GM12892 (cell line): ENCODE results near the gene TRIP11.
A peak's percentile ranks its signal among the peaks of the same experiment; 100 is the strongest.

ENCODE experiments used
- DNase-seq: peaks from one replicate; pipeline ENCODE4 v3.0.0; 2011; ENCODE audit not compliant: insufficient read length
- FAIRE-seq: peaks from 2 replicates; lab custom pipeline; 2011; peaks lifted over from hg19 to GRCh38; lab: Jason Lieb, UNC
- POLR2A ChIP-seq: IDR thresholded peaks from 2 replicates; pipeline ENCODE4 v1.6.1; 2011; ENCODE audit warnings: low read depth, low read length, control low read depth
- POLR2AphosphoS5 ChIP-seq: IDR thresholded peaks from 2 replicates; pipeline ENCODE4 v1.6.1; 2011; ENCODE audit warnings: low read depth, low read length, control low read depth
- TAF1 ChIP-seq: IDR thresholded peaks from 2 replicates; pipeline ENCODE4 v1.6.1; 2011; ENCODE audit warnings: low read depth, mild to moderate bottlenecking, control low read depth, low read length, borderline replicate concordance

The TRIP11 gene

DNA sequence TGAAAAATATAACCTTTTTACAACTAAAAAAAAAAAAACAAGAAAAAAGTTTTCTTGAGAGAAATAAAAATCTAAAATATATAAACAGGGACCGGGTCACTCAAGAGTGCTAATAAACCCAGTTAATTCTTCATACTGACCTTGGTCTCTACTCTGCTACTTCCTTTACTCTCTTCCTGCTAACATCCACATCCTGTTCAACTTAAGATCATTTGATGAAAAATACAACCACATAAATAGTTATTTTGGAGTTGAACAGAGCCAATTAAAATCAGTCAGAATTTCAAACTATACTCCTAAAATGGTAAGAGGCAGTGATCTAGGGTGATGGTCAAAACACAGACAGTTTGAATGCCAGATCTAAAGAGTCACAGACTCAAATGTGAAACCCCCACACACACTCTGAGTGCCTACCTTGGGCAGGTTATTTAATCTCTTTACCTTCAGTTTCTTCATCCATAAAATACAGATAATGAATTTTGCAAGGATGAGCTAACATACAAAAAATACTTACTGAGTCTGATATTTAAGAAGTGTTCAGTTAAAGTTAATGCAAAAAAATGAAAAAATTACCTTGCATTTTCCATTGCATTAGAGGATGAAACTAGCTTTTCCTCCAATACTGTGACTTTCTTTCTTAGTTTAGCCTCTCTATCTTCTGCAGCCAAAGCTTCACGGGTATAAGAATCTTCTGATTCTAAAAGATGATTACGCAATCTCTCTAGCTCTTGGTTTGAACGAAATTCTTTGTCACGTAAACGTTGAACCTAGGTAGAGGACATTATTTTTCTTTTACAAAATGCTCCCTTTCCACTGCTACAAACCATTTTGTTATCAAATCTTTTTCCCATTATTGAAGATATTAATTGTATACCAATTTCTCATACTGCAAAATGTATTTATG is 40.9 kb downstream of the TRIP11 start:
- DNase-seq = no peak
- TF ChIP-seq POLR2AphosphoS5 = no peak
- TF ChIP-seq TAF1 = no peak
- no peak for TF ChIP-seq POLR2A
- peak; percentile 17 for FAIRE-seq

DNA sequence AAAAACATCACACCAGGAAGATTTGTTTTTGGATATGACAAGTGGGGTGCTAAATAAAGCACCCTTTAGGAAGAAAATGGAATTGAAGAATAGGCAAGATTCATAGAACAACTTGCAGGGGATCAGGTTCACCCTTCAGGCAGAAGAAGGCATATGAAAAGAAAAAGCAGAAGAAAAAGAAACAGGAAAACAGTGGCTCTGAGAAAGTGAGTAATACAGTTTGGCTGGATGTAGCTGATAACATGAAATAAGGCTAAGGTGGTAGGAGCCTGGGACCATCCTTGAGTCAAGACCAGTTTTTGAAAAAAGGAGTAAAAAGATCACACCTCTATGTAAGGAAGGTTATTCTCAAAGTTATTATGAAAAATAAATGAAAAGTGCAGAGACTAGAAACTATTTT is 42.4 kb downstream of the TRIP11 start:
- no peak for TF ChIP-seq POLR2A
- no peak for TF ChIP-seq TAF1
- no peak for TF ChIP-seq POLR2AphosphoS5
- no peak for DNase-seq
- FAIRE-seq = no peak

DNA sequence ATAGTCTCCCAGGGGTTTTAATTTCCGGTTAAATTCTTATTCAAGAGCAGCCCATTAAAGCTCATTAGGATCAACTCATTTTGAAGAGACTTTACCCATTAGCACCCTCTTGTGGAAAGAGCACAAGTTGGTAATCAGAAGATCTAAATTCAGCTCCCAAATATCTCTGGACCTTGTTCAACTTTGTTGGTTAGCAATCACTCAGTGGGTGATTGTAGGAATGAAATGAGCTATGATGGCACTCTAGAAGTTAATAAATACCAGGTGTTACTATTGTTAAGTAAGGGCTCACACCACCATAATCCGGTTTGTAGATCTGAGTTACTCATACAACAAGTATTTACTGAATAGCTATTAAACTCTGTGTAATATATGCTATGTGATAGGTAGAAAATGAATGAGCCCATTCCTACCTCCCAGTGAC is 42.9 kb downstream of the TRIP11 start:
- FAIRE-seq = no peak
- DNase-seq = no peak

DNA sequence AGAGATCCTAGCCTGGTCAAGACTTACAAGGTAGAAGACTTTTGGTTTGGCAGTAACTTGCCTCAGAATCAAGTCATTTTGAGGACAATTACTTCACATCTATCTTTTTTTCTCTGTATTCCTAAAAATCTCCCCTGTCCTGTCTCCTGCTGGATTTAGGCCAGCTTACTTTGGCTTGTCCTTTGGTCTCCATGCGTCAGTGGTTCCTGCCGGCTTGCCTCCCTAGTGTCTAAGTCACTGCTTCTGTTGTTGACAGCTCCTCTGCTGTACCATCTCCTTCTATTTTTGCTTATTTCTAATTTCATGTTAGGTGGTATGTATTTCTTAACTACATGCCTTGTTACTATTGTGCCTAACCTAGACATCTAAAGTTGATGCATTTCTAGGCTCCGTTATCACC is 52.7 kb downstream of the TRIP11 start:
- TF ChIP-seq POLR2AphosphoS5 (no peak), TAF1 (no peak), POLR2A (no peak)
- FAIRE-seq = no peak
- no peak for DNase-seq

More for the DNA sequence above, 42.9 kb downstream of the TRIP11 start:
- TF ChIP-seq TAF1 (no peak), POLR2A (no peak), POLR2AphosphoS5 (no peak)

DNA sequence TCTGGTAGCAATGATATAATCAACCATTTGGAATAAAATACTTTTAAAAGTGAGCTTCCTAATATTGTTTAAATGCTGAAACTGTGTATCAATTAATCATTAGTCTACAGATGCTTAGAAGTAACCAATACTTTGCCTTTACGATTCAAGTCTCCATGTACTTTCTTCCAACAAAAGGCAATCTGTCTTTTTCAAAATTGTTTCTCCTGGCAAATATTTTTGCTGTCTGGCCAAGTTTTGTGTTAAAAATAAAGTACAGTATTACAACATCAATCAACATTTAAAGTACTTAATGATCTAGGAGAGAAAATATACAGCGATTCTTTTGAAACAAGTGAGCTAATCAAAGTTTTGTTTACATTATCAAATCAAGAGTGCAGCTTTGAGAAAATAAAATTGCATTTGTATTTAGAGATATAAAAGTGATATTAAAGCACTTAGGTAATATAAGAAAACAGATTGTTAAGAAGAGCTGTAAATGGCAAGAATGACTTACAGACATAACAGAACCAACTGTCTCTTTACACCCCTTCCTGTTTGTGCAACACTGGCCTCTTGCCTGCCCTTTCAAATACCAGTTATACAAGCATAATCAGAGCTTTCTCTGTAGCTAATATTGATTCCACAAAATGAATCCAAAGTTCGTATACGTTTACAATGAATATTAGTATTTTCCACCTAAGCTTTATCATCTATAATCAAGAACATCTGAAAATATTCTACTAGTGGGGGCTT is 54.2 kb downstream of the TRIP11 start:
- FAIRE-seq (no peak), DNase-seq (no peak)
- no peak for TF ChIP-seq POLR2AphosphoS5

DNA sequence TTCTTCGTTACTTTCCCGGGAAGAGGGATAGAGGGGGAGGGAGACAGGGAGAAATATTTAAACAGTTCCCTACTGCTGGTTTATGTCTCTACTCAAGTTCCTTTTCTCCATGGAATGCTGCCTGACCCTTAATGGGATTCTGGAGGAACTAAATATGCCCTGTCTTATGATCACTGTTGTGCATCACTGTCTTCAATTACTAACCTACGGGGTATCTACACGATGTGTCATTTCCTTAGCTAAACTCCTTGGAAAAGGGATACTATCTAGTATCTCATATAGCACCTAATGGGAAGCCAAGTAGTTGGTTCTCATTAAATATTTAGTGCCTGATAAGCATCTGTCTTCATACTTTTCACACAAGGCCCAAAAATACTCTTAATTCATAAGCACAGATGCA is 54.9 kb downstream of the TRIP11 start:
- DNase-seq (no peak), FAIRE-seq (no peak)
- TF ChIP-seq POLR2A (no peak), POLR2AphosphoS5 (no peak), TAF1 (no peak)

DNA sequence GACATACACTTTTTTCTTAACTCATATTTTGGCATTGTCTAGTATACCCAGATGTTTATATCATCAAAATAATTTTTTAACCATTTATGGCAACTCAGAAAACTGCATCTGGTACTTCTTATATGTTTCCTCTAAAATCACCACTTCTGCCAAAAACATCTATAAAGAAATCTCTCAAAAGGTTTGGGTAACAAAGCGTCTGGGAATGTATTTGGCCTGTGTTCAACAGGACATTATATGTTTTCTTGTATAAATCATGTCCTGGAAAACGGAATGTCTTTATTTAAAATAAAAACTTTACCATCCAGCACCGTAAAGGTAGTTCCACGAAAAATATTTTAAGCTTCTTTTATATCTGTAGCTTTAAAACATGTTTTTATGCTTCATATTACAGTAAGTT is 56.3 kb downstream of the TRIP11 start:
- TF ChIP-seq POLR2A = no peak
- TF ChIP-seq TAF1 = no peak
- no peak for TF ChIP-seq POLR2AphosphoS5
- no peak for FAIRE-seq
- no peak for DNase-seq

DNA sequence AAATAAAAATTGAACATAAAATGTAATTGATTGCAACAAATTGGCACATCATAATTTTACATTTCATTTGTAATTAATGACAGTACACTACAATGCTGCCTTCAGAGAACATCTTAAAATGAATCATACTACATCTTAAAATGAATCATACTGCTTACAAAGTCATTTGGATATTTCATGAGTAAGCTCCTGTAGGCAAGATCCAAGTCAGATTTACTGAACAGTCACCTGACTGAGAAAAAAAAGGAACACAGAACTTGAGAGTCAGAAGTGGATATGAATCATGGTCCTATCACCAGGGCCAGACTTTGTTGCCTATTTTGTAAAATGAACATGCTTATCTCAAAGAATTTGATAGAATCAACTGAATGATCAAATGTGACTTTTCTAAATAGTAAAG is 59.7 kb downstream of the TRIP11 start:
- DNase-seq (no peak), FAIRE-seq (peak; percentile 81)
- no peak for TF ChIP-seq POLR2AphosphoS5
- TF ChIP-seq TAF1 = no peak
- TF ChIP-seq POLR2A = no peak

DNA sequence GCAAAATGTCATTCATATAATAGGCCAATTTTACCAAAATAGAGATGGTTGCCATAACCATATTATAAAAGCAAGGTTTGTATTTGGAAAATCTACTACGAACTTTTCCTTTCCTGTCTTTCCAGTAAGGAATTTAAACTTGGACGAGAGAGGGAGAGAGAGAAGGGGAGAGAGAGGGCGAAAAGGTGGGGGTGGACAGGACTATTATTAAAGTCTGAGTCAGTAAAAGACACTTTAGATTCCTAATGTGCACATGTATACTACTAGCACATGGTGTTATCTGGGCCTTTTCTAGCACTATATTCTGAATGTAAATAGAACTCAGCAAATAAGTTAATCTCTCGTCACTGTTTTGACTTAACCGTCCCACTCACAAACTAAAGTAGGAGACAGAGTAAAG is 62.0 kb downstream of the TRIP11 start:
- no peak for TF ChIP-seq POLR2AphosphoS5
- no peak for TF ChIP-seq TAF1
- no peak for TF ChIP-seq POLR2A
- DNase-seq (no peak), FAIRE-seq (no peak)

DNA sequence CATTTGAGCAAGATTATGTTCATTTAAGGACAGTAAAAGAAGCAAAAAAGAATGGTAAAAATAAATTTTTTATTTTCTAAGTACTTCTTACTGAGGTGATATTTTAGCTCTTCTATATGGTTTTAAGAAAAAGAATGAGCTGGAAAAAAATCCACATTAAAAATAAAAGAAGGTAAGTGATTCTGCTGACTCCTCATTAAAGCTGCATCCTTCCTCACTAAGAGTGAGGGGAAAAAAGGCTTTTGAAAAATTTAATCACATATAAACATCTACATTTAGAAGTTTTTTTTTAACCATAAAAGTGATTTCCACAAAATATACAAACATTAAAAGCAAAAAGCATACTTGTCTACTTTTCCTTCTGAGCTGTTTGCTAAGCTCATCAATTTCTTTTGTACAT is 64.1 kb downstream of the TRIP11 start:
- no peak for FAIRE-seq
- no peak for DNase-seq
- no peak for TF ChIP-seq POLR2AphosphoS5
- TF ChIP-seq TAF1 = no peak
- TF ChIP-seq POLR2A = no peak

DNA sequence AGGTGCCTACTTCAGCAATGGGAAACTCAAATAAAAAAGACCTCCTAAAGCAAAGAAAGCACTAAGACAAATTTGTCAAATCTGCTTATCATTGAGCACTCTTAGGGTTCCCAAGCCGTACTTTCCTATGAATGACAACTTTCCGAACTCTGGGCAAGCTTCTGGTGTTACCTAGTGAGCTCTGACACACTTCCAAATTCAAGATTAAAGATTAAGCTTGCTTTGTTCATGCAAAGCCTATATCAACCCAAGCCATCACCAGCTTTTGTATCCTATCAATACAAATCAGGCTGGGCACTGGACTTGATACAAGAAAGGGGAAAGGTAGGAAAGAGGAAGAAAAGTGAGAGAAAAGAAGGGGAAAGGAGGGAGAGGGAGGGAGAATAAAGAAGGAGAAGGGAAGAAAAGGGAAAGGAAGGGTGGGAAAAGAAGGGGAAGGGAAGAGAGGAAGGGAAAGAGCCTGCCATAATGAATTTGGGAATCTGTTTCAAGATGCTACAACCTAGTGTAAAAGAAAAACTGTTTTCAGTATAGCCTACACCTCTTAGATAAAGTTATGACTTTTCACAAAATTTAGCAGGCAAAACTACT is 68.6 kb downstream of the TRIP11 start:
- no peak for DNase-seq

DNA sequence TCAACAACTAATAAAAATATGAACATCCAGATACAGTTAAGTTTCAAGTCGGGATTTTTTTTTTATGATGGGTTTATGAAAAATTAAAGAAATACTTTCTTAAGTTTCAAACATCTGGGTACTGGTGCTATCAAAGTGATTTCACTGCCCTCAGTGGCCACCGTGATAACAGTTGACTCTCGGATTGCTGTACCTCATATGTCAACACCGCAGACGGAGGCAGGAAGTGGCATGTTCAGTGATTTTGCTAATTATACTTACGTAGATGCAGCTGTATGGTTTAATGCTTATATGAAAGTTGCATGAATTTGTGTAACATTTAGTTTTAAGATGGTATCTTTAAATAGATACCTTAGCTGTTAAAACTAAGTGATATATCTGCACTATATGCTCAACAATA is 71.6 kb downstream of the TRIP11 start:
- DNase-seq (no peak), FAIRE-seq (peak; percentile 53)
- TF ChIP-seq POLR2A (no peak), TAF1 (no peak), POLR2AphosphoS5 (no peak)

More for the DNA sequence above, 68.6 kb downstream of the TRIP11 start:
- no peak for FAIRE-seq
- TF ChIP-seq TAF1 (no peak), POLR2A (no peak), POLR2AphosphoS5 (no peak)
